ENCODE data around the gene PLXNA2. TPM values are rescaled to one million over a fixed set of nuclear protein-coding genes. Genes with fewer than 3 reads are reported as not detected.

PLXNA2 gene
- total and polyA plus RNA-seq, 7 experiments from 2014 or later: 0.70 to 5.4 (median 1.4) TPM; not detected in 2

DNA sequence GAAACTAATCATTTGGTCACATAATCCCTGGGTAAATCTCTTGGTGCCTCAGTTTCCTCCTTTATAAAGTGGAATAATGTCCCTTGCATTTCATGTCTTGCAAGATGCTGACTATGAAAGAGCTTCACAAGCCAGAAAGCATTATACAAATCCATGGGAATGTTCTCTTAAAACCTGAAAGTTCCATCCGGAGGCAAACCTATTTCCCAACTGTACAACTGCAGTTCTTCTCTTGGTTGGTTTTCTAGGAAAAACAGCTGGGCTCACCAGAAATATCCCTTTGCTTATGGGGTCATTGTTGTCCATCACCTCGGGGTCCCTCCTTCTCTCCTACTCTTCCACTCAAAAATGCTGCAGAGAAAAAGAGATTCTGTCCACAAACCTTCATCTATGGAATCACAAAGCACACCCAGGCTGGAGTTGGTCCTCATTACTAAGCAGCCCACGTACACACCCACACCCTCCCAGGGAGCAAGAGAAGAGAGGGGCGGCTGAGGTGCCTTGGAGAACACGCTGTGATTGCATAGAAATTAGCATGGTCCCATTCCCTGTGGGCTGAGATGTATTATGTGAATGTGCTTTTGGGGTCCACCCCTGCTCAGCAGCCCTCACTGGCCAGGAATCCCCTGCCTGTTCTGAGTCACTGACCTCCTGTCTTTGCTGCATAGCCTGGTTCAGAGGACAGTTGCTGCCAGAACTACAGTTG, 5.0 kb upstream of the PLXNA2 start:
- Histone ChIP-seq H3K4me1 (ENCODE audit: control insufficient read depth in 2 of 2, insufficient read depth in 2 of 2, low read length in 2 of 2) (no peaks in the 10 kb centered on the region), H3K4me3 (ENCODE audit: low read length) (no peak overlapping the region), H3K27ac (ENCODE audit: low read depth, low read length) (no peak overlapping the region), H3K9me3 (ENCODE audit: control insufficient read depth in 2 of 3, low read length in 3 of 3) (no peaks in the 10 kb centered on the region), H3K27me3 (ENCODE audit: control insufficient read depth in 2 of 2, insufficient read depth in 2 of 2, low read length in 2 of 2) (no peaks in the 10 kb centered on the region), H3K36me3 (ENCODE audit: control insufficient read depth in 2 of 3, insufficient read depth in 3 of 3, low read length in 3 of 3) (no peaks in the 10 kb centered on the region)
- no peak overlapping the region for H3K4me3 Mint-ChIP-seq
- no peak for DNase-seq
- no peaks in the 10 kb centered on the region for H3K36me3 Mint-ChIP-seq
- POLR2A ChIA-PET: no interaction called here
- no peak overlapping the region for H3K27ac Mint-ChIP-seq
- no peak for ATAC-seq
- peaks cover 6 to 11% (median 10%) of the 10 kb centered on the region in 7 donors for H3K4me1 Mint-ChIP-seq
- intact Hi-C loops (cut with micrococcal nuclease): loop anchor here in 1 of 2 donors (10.0 kb wide), 1 partner anchor 364 kb away; no protein-coding TSS in a partner anchor
- CTCF ChIA-PET: no interaction called here
- H3K27me3 Mint-ChIP-seq: peaks cover 18 to 36% (median 23%) of the 10 kb centered on the region in 5 donors
- H3K9me3 Mint-ChIP-seq: no peaks in the 10 kb centered on the region

GRCh38 chr1:208248307-208248801, 4.2 kb upstream of the PLXNA2 start:
- Mint-ChIP-seq H3K9me3 (no peaks in the 10 kb centered on the region), H3K36me3 (no peaks in the 10 kb centered on the region), H3K27ac (no peak overlapping the region), H3K27me3 (peaks cover 15 to 36% (median 18%) of the 10 kb centered on the region in 5 donors), H3K4me3 (no peak overlapping the region), H3K4me1 (peaks cover 6 to 13% (median 10%) of the 10 kb centered on the region in 7 donors)
- Histone ChIP-seq H3K9me3 (ENCODE audit: control insufficient read depth in 2 of 3, low read length in 3 of 3) (no peaks in the 10 kb centered on the region), H3K27me3 (ENCODE audit: control insufficient read depth in 2 of 2, insufficient read depth in 2 of 2, low read length in 2 of 2) (no peaks in the 10 kb centered on the region), H3K27ac (ENCODE audit: low read depth, low read length) (no peak overlapping the region), H3K4me1 (ENCODE audit: control insufficient read depth in 2 of 2, insufficient read depth in 2 of 2, low read length in 2 of 2) (no peaks in the 10 kb centered on the region), H3K4me3 (ENCODE audit: low read length) (no peak overlapping the region), H3K36me3 (ENCODE audit: control insufficient read depth in 2 of 3, insufficient read depth in 3 of 3, low read length in 3 of 3) (no peaks in the 10 kb centered on the region)
- DNase-seq: no peak
- ATAC-seq: no peak
- CTCF ChIA-PET: no interaction called here
- POLR2A ChIA-PET: no interaction called here
- intact Hi-C loops (cut with micrococcal nuclease): loop anchor here in 1 of 2 donors (10.0 kb wide), 1 partner anchor 364 kb away; no protein-coding TSS in a partner anchor

DNA sequence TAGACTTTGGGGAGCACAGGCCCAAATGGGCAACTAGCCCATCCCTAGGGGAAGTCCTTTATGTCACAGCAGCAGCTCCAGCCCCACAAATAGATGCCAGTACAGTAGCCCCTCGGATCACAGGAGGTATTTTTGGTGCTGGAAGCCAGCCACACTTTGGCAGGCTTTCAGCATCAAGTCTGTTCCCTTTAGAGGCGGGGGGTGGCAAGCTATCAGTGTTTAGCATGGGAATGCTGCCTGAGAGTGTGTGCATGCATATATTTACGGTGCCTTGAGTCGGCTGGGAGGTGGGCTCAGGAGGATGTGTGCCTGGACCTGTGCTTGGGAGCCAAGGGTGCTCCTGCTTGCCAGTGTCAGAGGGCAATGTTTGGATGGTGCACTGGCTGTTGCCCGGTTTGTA, 3.5 kb upstream of the PLXNA2 start:
- no peak overlapping the region for H3K27ac ChIP-seq (ENCODE audit: low read depth, low read length)
- Mint-ChIP-seq H3K4me1 (peaks cover 6 to 15% (median 10%) of the 10 kb centered on the region in 7 donors), H3K4me3 (no peak overlapping the region), H3K9me3 (no peaks in the 10 kb centered on the region), H3K27me3 (peaks cover 14 to 37% (median 15%) of the 10 kb centered on the region in 5 donors), H3K27ac (no peak overlapping the region), H3K36me3 (no peaks in the 10 kb centered on the region)
- H3K4me1 ChIP-seq (ENCODE audit: control insufficient read depth in 2 of 2, insufficient read depth in 2 of 2, low read length in 2 of 2): no peaks in the 10 kb centered on the region
- intact Hi-C loops (cut with micrococcal nuclease): loop anchor here in 1 of 2 donors (10.0 kb wide), 1 partner anchor 363 kb away; no protein-coding TSS in a partner anchor
- H3K9me3 ChIP-seq (ENCODE audit: control insufficient read depth in 2 of 3, low read length in 3 of 3): no peaks in the 10 kb centered on the region
- H3K4me3 ChIP-seq (ENCODE audit: low read length): no peak overlapping the region
- DNase-seq (no peak), ATAC-seq (no peak)
- peaks cover 0 to 2% of the 10 kb centered on the region in 2 donors for H3K27me3 ChIP-seq (ENCODE audit: control insufficient read depth in 2 of 2, insufficient read depth in 2 of 2, low read length in 2 of 2)
- ChIA-PET CTCF (no interaction called here), POLR2A (no interaction called here)
- no peaks in the 10 kb centered on the region for H3K36me3 ChIP-seq (ENCODE audit: control insufficient read depth in 2 of 3, insufficient read depth in 3 of 3, low read length in 3 of 3)

DNA sequence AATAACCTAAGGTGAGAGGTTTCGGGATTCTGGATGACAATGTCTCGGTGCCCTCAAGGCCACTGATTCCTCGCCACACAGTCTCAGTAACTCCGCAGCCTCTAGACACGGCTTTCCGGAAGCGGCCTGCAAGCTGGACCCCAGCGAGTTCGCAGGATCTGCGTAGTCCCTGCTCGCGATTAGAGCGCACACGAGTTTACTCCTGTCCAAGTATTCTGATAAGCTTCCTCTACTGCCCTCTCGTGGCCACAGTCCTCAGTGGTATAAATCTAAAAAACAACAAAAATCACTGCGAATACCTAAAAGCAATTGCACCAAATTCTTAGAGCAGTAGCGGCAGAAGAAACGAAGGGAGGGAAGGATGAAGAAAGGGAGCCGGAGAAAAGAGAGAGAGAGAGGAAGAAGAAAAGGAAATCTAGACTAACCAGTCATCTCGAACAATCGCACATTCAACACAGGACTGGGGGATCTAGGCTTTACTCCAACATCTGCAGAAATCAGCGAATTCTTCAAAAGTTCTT, 1.1 kb upstream of the PLXNA2 start:
- CTCF ChIA-PET: interaction anchor here (0.6 to 4.4 kb wide), 12 partner anchors 10 to 223 kb away, joined by 3 to 68 read pairs (median 4); no protein-coding TSS in a partner anchor
- Mint-ChIP-seq H3K27me3 (peaks cover 13 to 58% (median 17%) of the 10 kb centered on the region in 5 donors), H3K27ac (peak overlapping the region in 5 of 9 donors; percentile 3 to 65 (median 37)), H3K4me3 (peak overlapping the region; percentile 75 to 92 (median 84)), H3K9me3 (no peaks in the 10 kb centered on the region), H3K36me3 (no peaks in the 10 kb centered on the region), H3K4me1 (peaks cover 6 to 17% (median 10%) of the 10 kb centered on the region in 7 donors)
- Histone ChIP-seq H3K9me3 (ENCODE audit: control insufficient read depth in 2 of 3, low read length in 3 of 3) (no peaks in the 10 kb centered on the region), H3K4me3 (ENCODE audit: low read length) (peak overlapping the region; percentile 51), H3K36me3 (ENCODE audit: control insufficient read depth in 2 of 3, insufficient read depth in 3 of 3, low read length in 3 of 3) (no peaks in the 10 kb centered on the region), H3K27me3 (ENCODE audit: control insufficient read depth in 2 of 2, insufficient read depth in 2 of 2, low read length in 2 of 2) (peaks cover 0 to 5% of the 10 kb centered on the region in 2 donors), H3K27ac (ENCODE audit: low read depth, low read length) (no peak overlapping the region), H3K4me1 (ENCODE audit: control insufficient read depth in 2 of 2, insufficient read depth in 2 of 2, low read length in 2 of 2) (no peaks in the 10 kb centered on the region)
- DNase-seq (peak; percentile 36 to 67 (median 59)), ATAC-seq (peak; percentile 77)
- intact Hi-C loops (cut with micrococcal nuclease): loop anchor here (1.0 to 10.0 kb wide), 4 partner anchors 113 to 360 kb away; no protein-coding TSS in a partner anchor
- POLR2A ChIA-PET: interaction anchor here (1.4 kb wide), 1 partner anchor 223 kb away, joined by 6 read pairs; no protein-coding TSS in a partner anchor

GRCh38 chr1:208243527-208243966, 637 bp downstream of the PLXNA2 start:
- H3K36me3 ChIP-seq (ENCODE audit: control insufficient read depth in 2 of 3, insufficient read depth in 3 of 3, low read length in 3 of 3): no peaks in the 10 kb centered on the region
- peak overlapping the region; percentile 77 to 89 (median 86) for H3K4me3 Mint-ChIP-seq
- ChIA-PET POLR2A (no interaction called here), CTCF (interaction anchor here (1.1 to 4.4 kb wide), 3 partner anchors 112 to 221 kb away, joined by 3 to 68 read pairs (median 13); no protein-coding TSS in a partner anchor)
- peaks cover 6 to 20% (median 10%) of the 10 kb centered on the region in 7 donors for H3K4me1 Mint-ChIP-seq
- H3K27ac Mint-ChIP-seq: no peak overlapping the region
- no peaks in the 10 kb centered on the region for H3K4me1 ChIP-seq (ENCODE audit: control insufficient read depth in 2 of 2, insufficient read depth in 2 of 2, low read length in 2 of 2)
- H3K9me3 ChIP-seq (ENCODE audit: control insufficient read depth in 2 of 3, low read length in 3 of 3): no peaks in the 10 kb centered on the region
- H3K27me3 ChIP-seq (ENCODE audit: control insufficient read depth in 2 of 2, insufficient read depth in 2 of 2, low read length in 2 of 2): peaks cover 0 to 5% of the 10 kb centered on the region in 2 donors
- no peaks in the 10 kb centered on the region for H3K9me3 Mint-ChIP-seq
- no peaks in the 10 kb centered on the region for H3K36me3 Mint-ChIP-seq
- no peak for ATAC-seq
- DNase-seq: peak in 6 of 9 donors; percentile 14 to 30 (median 26)
- peaks cover 20 to 68% (median 23%) of the 10 kb centered on the region in 5 donors for H3K27me3 Mint-ChIP-seq
- intact Hi-C loops (cut with micrococcal nuclease): loop anchor here (5.0 to 10.0 kb wide), 2 partner anchors 359 to 421 kb away; no protein-coding TSS in a partner anchor
- no peak overlapping the region for H3K27ac ChIP-seq (ENCODE audit: low read depth, low read length)
- H3K4me3 ChIP-seq (ENCODE audit: low read length): peak overlapping the region; percentile 63

- H3K27ac Mint-ChIP-seq: no peak overlapping the region
- H3K36me3 Mint-ChIP-seq: no peaks in the 10 kb centered on the region
- no peak for ATAC-seq
- Histone ChIP-seq H3K4me1 (ENCODE audit: control insufficient read depth in 2 of 2, insufficient read depth in 2 of 2, low read length in 2 of 2) (no peaks in the 10 kb centered on the region), H3K9me3 (ENCODE audit: control insufficient read depth in 2 of 3, low read length in 3 of 3) (no peaks in the 10 kb centered on the region), H3K4me3 (ENCODE audit: low read length) (peak overlapping the region; percentile 63), H3K27ac (ENCODE audit: low read depth, low read length) (no peak overlapping the region), H3K36me3 (ENCODE audit: control insufficient read depth in 2 of 3, insufficient read depth in 3 of 3, low read length in 3 of 3) (no peaks in the 10 kb centered on the region), H3K27me3 (ENCODE audit: control insufficient read depth in 2 of 2, insufficient read depth in 2 of 2, low read length in 2 of 2) (peaks cover 0 to 5% of the 10 kb centered on the region in 2 donors)
- peak in 4 of 9 donors; percentile 17 to 23 (median 20) for DNase-seq
- no peaks in the 10 kb centered on the region for H3K9me3 Mint-ChIP-seq
- H3K4me3 Mint-ChIP-seq: peak overlapping the region; percentile 64 to 85 (median 72)
- H3K4me1 Mint-ChIP-seq: peaks cover 6 to 20% (median 10%) of the 10 kb centered on the region in 7 donors
- CTCF ChIA-PET: interaction anchor here (4.4 kb wide), 1 partner anchor 221 kb away, joined by 68 read pairs; no protein-coding TSS in a partner anchor
- POLR2A ChIA-PET: no interaction called here
- intact Hi-C loops (cut with micrococcal nuclease): loop anchor here (5.0 to 10.0 kb wide), 2 partner anchors 358 to 421 kb away; no protein-coding TSS in a partner anchor
- H3K27me3 Mint-ChIP-seq: peaks cover 25 to 73% (median 28%) of the 10 kb centered on the region in 5 donors
Measured at GRCh38 chr1:208242941-208243526, 1.1 kb downstream of the PLXNA2 start.

Data from naive thymus-derived CD4-positive, alpha-beta T cell (primary cell).